IMR-90 (cell line): ENCODE data around the gene PAPSS1. TPM values are rescaled to one million over a fixed set of nuclear protein-coding genes. Genes with fewer than 3 reads are reported as not detected.

Source experiments
- ATAC-seq: fragments of 200-7000 bp; cut with Tn5 transposase; 2 replicates; pipeline ENCODE4 v1.9.1; 2020; ENCODE audit warnings: low read depth, mild to moderate bottlenecking, moderate library complexity
- BruUV-seq: library from RNA; stranded (reverse); fragments of 400-500 nt; replicated peaks from 2 replicates; lab custom pipeline; 2021; lab: Mats Ljungman, UMichigan
- CTCF ChIA-PET: fragments of 300-600 bp; formaldehyde crosslinking; extraction: SDS; loops from one replicate; lab custom pipeline; 2021; ENCODE audit warnings: antibody characterized with exemption; lab: Yijun Ruan, JAX
- POLR2A ChIA-PET: fragments of 300-600 bp; sonication (Branson Sonifier 250); formaldehyde crosslinking; loops from one replicate; lab custom pipeline; 2022; ENCODE audit warnings: antibody characterized with exemption; ENCODE audit not compliant: unreplicated experiment; lab: Charles Lee
- DNase-seq: peaks from one replicate; pipeline ENCODE4 v3.0.0; 2013
- H2AFZ ChIP-seq: replicated peaks from 2 replicates; pipeline ENCODE3; 2013; ENCODE audit warnings: low read length, mild to moderate bottlenecking; ENCODE audit not compliant: poor library complexity
- H2AK5ac ChIP-seq: 2 replicates; pipeline ENCODE4 v1.6.1; 2013; ENCODE audit warnings: low read depth, low read length, inconsistent platforms
- H2AK9ac ChIP-seq: replicated peaks from 2 replicates; pipeline ENCODE3; 2013; ENCODE audit warnings: mild to moderate bottlenecking, low read depth, low read length, moderate library complexity; ENCODE audit not compliant: poor library complexity
- H2BK120ac ChIP-seq: 2 replicates; pipeline ENCODE4 v1.6.1; 2013; ENCODE audit warnings: low read depth, low read length, inconsistent platforms
- H2BK15ac ChIP-seq: 3 replicates; pipeline ENCODE4 v1.6.1; 2013; ENCODE audit warnings: low read depth, low read length, inconsistent platforms
- H2BK20ac ChIP-seq: 2 replicates; pipeline ENCODE4 v1.6.1; 2013; ENCODE audit warnings: low read depth, mild to moderate bottlenecking, inconsistent platforms, low read length, moderate library complexity
- H2BK5ac ChIP-seq: 2 replicates; pipeline ENCODE4 v1.6.1; 2013; ENCODE audit warnings: mild to moderate bottlenecking, low read depth, low read length, inconsistent platforms; ENCODE audit not compliant: poor library complexity, severe bottlenecking
- H3K14ac ChIP-seq: replicated peaks from 2 replicates; pipeline ENCODE4 v1.6.1; 2013; ENCODE audit warnings: low read depth, low read length, inconsistent platforms
- H3K18ac ChIP-seq: 2 replicates; pipeline ENCODE4 v1.6.1; 2013; ENCODE audit warnings: low read depth, low read length, control low read depth
- H3K23ac ChIP-seq: 2 replicates; pipeline ENCODE4 v1.6.1; 2013; ENCODE audit warnings: low read depth, low read length, inconsistent platforms
- H3K27ac ChIP-seq: 2 replicates; pipeline ENCODE4 v1.5.1; 2013; ENCODE audit warnings: mild to moderate bottlenecking, control low read depth, low read length; ENCODE audit not compliant: insufficient read depth
- H3K27me3 ChIP-seq: 2 replicates; pipeline ENCODE4 v1.6.1; 2013; ENCODE audit warnings: low read length; ENCODE audit not compliant: control insufficient read depth, insufficient read depth
- H3K36me3 ChIP-seq: 2 replicates; pipeline ENCODE4 v1.6.1; 2013; ENCODE audit warnings: low read length, mixed read lengths; ENCODE audit not compliant: control insufficient read depth, insufficient read depth
- H3K4ac ChIP-seq: 2 replicates; pipeline ENCODE4 v1.6.1; 2013; ENCODE audit warnings: low read depth, low read length, inconsistent platforms
- H3K4me1 ChIP-seq: 2 replicates; pipeline ENCODE4 v1.6.1; 2013; ENCODE audit warnings: low read length, mixed read lengths; ENCODE audit not compliant: control insufficient read depth, insufficient read depth
- H3K4me2 ChIP-seq: 2 replicates; pipeline ENCODE4 v1.6.1; 2013; ENCODE audit warnings: low read depth, mild to moderate bottlenecking, control low read depth, low read length, moderate library complexity
- H3K4me3 ChIP-seq: 2 replicates; pipeline ENCODE4 v1.5.1; 2013; ENCODE audit warnings: low read depth, mild to moderate bottlenecking, control low read depth, low read length, moderate library complexity; ENCODE audit not compliant: insufficient read depth
- H3K56ac ChIP-seq: 2 replicates; pipeline ENCODE4 v1.6.1; 2013; ENCODE audit warnings: low read length, inconsistent platforms; ENCODE audit not compliant: insufficient read depth; ENCODE audit errors: extremely low read depth
- H3K79me1 ChIP-seq, 2 experiments: 2 replicates each; pipeline ENCODE4 v1.6.1; 2013; ENCODE audit warnings: low read length in 2 of 2, inconsistent platforms in 1 of 2, low read depth in 1 of 2
- H3K9ac ChIP-seq: 2 replicates; pipeline ENCODE4 v1.6.1; 2013; ENCODE audit warnings: low read depth, low read length, control low read depth
- H3K9me1 ChIP-seq: 2 replicates; pipeline ENCODE4 v1.6.1; 2013; ENCODE audit warnings: low read length, inconsistent platforms; ENCODE audit not compliant: insufficient read depth
- H3K9me3 ChIP-seq: 2 replicates; pipeline ENCODE4 v1.6.1; 2013; ENCODE audit warnings: low read length; ENCODE audit not compliant: control insufficient read depth, insufficient read depth
- H4K20me1 ChIP-seq: 2 replicates; pipeline ENCODE4 v1.6.1; 2013; ENCODE audit warnings: low read length, inconsistent platforms; ENCODE audit not compliant: insufficient read depth
- H4K5ac ChIP-seq: 2 replicates; pipeline ENCODE4 v1.6.1; 2013; ENCODE audit warnings: mild to moderate bottlenecking, low read depth, low read length, control low read depth
- H4K8ac ChIP-seq, 2 experiments: 2 replicates each; pipeline ENCODE4 v1.6.1; 2013; ENCODE audit warnings: low read depth in 2 of 2, low read length in 2 of 2, control low read depth in 1 of 2, inconsistent platforms in 1 of 2
- H4K91ac ChIP-seq: 2 replicates; pipeline ENCODE4 v1.6.1; 2013; ENCODE audit warnings: low read depth, low read length, inconsistent platforms; ENCODE audit not compliant: insufficient read depth
- CHD1 ChIP-seq: IDR thresholded peaks from 2 replicates; pipeline ENCODE4 v1.6.1; 2012; ENCODE audit warnings: low read depth, low read length, improper control_type of control experiment
- FOS ChIP-seq: fragments of 150-350 bp; IDR thresholded peaks from 2 replicates; pipeline ENCODE4 v1.6.1; 2016; ENCODE audit warnings: low read depth, low read length
- MAFK ChIP-seq: IDR thresholded peaks from 2 replicates; pipeline ENCODE4 v1.6.1; 2012; ENCODE audit warnings: low read depth, low read length, improper control_type of control experiment
- MXI1 ChIP-seq: IDR thresholded peaks from 2 replicates; pipeline ENCODE4 v1.6.1; 2012; ENCODE audit warnings: low read depth, mild to moderate bottlenecking, low read length, moderate library complexity, borderline replicate concordance
- NFE2L2 ChIP-seq: fragments of 150-350 bp; IDR thresholded peaks from 2 replicates; pipeline ENCODE4 v1.6.1; 2016; ENCODE audit warnings: low read depth, mild to moderate bottlenecking, low read length
- POLR2A ChIP-seq: IDR thresholded peaks from 2 replicates; pipeline ENCODE4 v1.6.1; 2012; ENCODE audit warnings: mild to moderate bottlenecking, low read depth, low read length
- RAD21 ChIP-seq: IDR thresholded peaks from 2 replicates; pipeline ENCODE4 v1.6.1; 2012; ENCODE audit warnings: low read length, improper control_type of control experiment
- RCOR1 ChIP-seq: IDR thresholded peaks from 2 replicates; pipeline ENCODE4 v1.6.1; 2012; ENCODE audit warnings: mild to moderate bottlenecking, low read length, improper control_type of control experiment; ENCODE audit not compliant: insufficient replicate concordance
- RFX5 ChIP-seq: IDR thresholded peaks from 2 replicates; pipeline ENCODE4 v1.8.0; 2012; ENCODE audit warnings: low read depth, mild to moderate bottlenecking, low read length, moderate library complexity
- SMC3 ChIP-seq: fragments of 150-350 bp; IDR thresholded peaks from 2 replicates; pipeline ENCODE4 v1.6.1; 2016; ENCODE audit warnings: low read depth, mild to moderate bottlenecking, antibody characterized with exemption, low read length, moderate library complexity
- WGBS, 2 experiments: methylation state at CpG; one replicate each; pipeline versions ENCODE4 v1.1.5 to v1.1.7; 2013; ENCODE audit warnings: missing lambda C conversion rate in 2 of 2; ENCODE audit not compliant: insufficient read length in 1 of 2; ENCODE audit errors: extremely low coverage in 2 of 2; 5-methylcytosine and 5-hydroxymethylcytosine counted together
- dilution Hi-C: fragments of 300-500 bp; cut with HindIII; formaldehyde crosslinking; loops from one replicate; pipeline ENCODE4 v1.14.3; 2018; ENCODE audit warnings: low sequenced_read_pairs; ENCODE audit not compliant: unreplicated experiment
- in situ Hi-C: fragments of 300-500 bp; cut with MboI; formaldehyde crosslinking; loops from 3 replicates; pipeline ENCODE4 v1.14.3; 2019; ENCODE audit warnings: low sequenced_read_pairs, inconsistent platforms, mixed read lengths
- intact Hi-C: fragments of 100-400 bp; cut with micrococcal nuclease; formaldehyde crosslinking; loops from 2 replicates; pipeline ENCODE4 v1.10.0; 2022
- polyA plus RNA-seq, 3 experiments: library from polyadenylated mRNA; depleted of rRNA; stranded (reverse); fragments of >200 nt; gene quantifications; 2 replicates each; pipeline ENCODE4 v1.2.3, GENCODE V29; 2012; ENCODE audit warnings: low replicate concordance in 1 of 3
- total RNA-seq: library from RNA; depleted of rRNA; stranded (reverse); fragments of >200 nt; gene quantifications from 2 replicates; pipeline ENCODE4 v1.2.3, GENCODE V29; 2012
- TF ChIP-seq, protein P1 (sequence below): conservative IDR thresholded peaks from 2 replicates; pipeline ENCODE4 v1.5.1; 2012; ENCODE audit warnings: mild to moderate bottlenecking, low read depth, low read length, improper control_type of control experiment
- TF ChIP-seq, protein P2 (sequence below): fragments of 150-350 bp; IDR thresholded peaks from 2 replicates; pipeline ENCODE4 v1.6.1; 2017; ENCODE audit warnings: mild to moderate bottlenecking, antibody characterized with exemption, low read length, low read depth

PAPSS1 gene
- total and polyA plus RNA-seq, 2 of the 4 experiments (the other 2 are of a cell fraction) = 71.8 to 82.8 TPM

DNA sequence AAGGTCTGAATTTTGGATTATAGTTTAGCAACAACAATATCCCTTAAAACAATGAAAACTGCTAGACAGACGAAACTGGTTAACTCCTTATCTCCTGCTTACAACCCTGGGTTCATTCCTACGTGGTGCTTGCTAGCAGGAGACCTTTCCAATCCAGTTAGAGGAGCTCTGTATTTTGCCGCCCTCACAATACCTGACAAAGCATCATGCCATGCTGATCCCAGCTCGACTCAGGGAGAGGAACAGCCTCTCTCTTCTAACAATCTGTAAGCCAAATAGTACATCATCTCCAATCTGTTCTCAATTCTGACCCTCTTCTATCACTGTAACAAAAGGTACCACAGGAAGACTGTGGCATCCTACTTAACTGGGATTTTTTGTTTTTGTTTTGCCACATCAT, 74.4 kb downstream of the PAPSS1 start:
- 100% methylated on average over 1 of the region's 4 CpGs; no CpG with 5 or more reads in 1 of the 2 experiments for WGBS, 2 experiments

More for the DNA sequence above, 74.4 kb downstream of the PAPSS1 start:
- H3K4me1 ChIP-seq = no peaks in the 10 kb centered on the region
- H2AFZ ChIP-seq = no peak overlapping the region
- H3K27ac ChIP-seq = no peak overlapping the region
- H2BK15ac ChIP-seq = no peak overlapping the region
- no peak overlapping the region for H4K8ac ChIP-seq
- H3K4ac ChIP-seq = no peak overlapping the region
- no peak for ATAC-seq
- H3K9ac ChIP-seq = no peak overlapping the region
- H3K23ac ChIP-seq = no peak overlapping the region
- H3K56ac ChIP-seq = no peak overlapping the region
- POLR2A ChIA-PET = no interaction called here
- no peak overlapping the region for H4K5ac ChIP-seq
- no peaks in the 10 kb centered on the region for H3K9me3 ChIP-seq
- no peak overlapping the region for H2BK120ac ChIP-seq
- no peak overlapping the region for H4K91ac ChIP-seq
- H2BK5ac ChIP-seq = no peak overlapping the region
- no peak overlapping the region for H2AK9ac ChIP-seq
- H3K4me3 ChIP-seq = no peak overlapping the region
- H2BK20ac ChIP-seq = no peak overlapping the region
- no peak overlapping the region for H3K18ac ChIP-seq
- in situ Hi-C loops (no loop called here), intact Hi-C loops (no loop called here), dilution Hi-C loops (no loop called here)
- peaks cover 9% of the 10 kb centered on the region for H3K36me3 ChIP-seq
- CTCF ChIA-PET = no interaction called here
- no TSS peak for BruUV-seq
- no peak overlapping the region for H3K14ac ChIP-seq
- DNase-seq = no peak
- H3K9me1 ChIP-seq = peaks cover 6% of the 10 kb centered on the region; the same call in 1 of the 2 replicates
- TF ChIP-seq, protein P1, sequence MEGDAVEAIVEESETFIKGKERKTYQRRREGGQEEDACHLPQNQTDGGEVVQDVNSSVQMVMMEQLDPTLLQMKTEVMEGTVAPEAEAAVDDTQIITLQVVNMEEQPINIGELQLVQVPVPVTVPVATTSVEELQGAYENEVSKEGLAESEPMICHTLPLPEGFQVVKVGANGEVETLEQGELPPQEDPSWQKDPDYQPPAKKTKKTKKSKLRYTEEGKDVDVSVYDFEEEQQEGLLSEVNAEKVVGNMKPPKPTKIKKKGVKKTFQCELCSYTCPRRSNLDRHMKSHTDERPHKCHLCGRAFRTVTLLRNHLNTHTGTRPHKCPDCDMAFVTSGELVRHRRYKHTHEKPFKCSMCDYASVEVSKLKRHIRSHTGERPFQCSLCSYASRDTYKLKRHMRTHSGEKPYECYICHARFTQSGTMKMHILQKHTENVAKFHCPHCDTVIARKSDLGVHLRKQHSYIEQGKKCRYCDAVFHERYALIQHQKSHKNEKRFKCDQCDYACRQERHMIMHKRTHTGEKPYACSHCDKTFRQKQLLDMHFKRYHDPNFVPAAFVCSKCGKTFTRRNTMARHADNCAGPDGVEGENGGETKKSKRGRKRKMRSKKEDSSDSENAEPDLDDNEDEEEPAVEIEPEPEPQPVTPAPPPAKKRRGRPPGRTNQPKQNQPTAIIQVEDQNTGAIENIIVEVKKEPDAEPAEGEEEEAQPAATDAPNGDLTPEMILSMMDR = no peak
- no peak for TF ChIP-seq RAD21
- no peak for TF ChIP-seq MXI1
- no peak for TF ChIP-seq FOS
- TF ChIP-seq, protein P2, sequence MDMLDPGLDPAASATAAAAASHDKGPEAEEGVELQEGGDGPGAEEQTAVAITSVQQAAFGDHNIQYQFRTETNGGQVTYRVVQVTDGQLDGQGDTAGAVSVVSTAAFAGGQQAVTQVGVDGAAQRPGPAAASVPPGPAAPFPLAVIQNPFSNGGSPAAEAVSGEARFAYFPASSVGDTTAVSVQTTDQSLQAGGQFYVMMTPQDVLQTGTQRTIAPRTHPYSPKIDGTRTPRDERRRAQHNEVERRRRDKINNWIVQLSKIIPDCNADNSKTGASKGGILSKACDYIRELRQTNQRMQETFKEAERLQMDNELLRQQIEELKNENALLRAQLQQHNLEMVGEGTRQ = no peak
- no peak for TF ChIP-seq SMC3
- no peak for TF ChIP-seq RCOR1
- TF ChIP-seq CHD1 = no peak
- no peak for TF ChIP-seq RFX5
- no peak for TF ChIP-seq MAFK
- no peak for TF ChIP-seq NFE2L2
- TF ChIP-seq POLR2A = no peak
- no peak overlapping the region for H2AK5ac ChIP-seq
- H3K27me3 ChIP-seq = no peaks in the 10 kb centered on the region
- peaks cover 0 to 9% of the 10 kb centered on the region in 2 experiments; a peak in 1 of 4 replicates for H3K79me1 ChIP-seq
- no peak overlapping the region for H3K4me2 ChIP-seq
- H4K20me1 ChIP-seq = no peaks in the 10 kb centered on the region
